ENCODE measurements around the gene PIK3R1.

DNA sequence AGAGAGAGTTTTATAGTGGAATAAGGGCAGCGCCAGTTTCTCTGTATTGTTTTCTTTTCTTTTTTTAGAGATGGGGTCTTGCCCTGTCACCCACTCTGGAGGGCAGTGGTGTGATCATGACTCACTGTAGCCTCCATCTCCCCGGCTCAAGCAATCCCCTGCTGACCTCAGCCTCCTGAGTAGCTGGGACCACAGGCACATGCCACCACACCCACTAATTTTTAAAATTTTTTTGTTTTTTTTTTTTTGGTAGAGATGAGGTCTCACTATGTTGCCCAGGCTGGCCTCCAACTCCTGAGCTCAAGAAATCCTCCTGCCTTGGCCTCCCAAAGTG lies 119.0 kb downstream of the PIK3R1 start:
- no peak for TF ChIP-seq POLR2A (IDR thresholded peaks at IDR 0.05)
- TF ChIP-seq, protein P1, sequence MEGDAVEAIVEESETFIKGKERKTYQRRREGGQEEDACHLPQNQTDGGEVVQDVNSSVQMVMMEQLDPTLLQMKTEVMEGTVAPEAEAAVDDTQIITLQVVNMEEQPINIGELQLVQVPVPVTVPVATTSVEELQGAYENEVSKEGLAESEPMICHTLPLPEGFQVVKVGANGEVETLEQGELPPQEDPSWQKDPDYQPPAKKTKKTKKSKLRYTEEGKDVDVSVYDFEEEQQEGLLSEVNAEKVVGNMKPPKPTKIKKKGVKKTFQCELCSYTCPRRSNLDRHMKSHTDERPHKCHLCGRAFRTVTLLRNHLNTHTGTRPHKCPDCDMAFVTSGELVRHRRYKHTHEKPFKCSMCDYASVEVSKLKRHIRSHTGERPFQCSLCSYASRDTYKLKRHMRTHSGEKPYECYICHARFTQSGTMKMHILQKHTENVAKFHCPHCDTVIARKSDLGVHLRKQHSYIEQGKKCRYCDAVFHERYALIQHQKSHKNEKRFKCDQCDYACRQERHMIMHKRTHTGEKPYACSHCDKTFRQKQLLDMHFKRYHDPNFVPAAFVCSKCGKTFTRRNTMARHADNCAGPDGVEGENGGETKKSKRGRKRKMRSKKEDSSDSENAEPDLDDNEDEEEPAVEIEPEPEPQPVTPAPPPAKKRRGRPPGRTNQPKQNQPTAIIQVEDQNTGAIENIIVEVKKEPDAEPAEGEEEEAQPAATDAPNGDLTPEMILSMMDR (IDR thresholded peaks at IDR 0.05) = no peak

All from body of pancreas (tissue), 4 donors.